Activated CD4-positive, alpha-beta T cell treated with anti-CD3 and anti-CD28 coated beads for 24 hours (primary cell): ENCODE measurements around the gene CALCB.

Experiments
- DNase-seq, 2 donors: peaks; one replicate each; pipeline ENCODE4 v3.0.0-alpha.2; 2020; ENCODE audit warnings: low read depth in 2 of 2

The CALCB gene

GRCh38 chr11:15118431-15118830 is 45.0 kb downstream of the CALCB start:
- DNase-seq: no peak

DNA sequence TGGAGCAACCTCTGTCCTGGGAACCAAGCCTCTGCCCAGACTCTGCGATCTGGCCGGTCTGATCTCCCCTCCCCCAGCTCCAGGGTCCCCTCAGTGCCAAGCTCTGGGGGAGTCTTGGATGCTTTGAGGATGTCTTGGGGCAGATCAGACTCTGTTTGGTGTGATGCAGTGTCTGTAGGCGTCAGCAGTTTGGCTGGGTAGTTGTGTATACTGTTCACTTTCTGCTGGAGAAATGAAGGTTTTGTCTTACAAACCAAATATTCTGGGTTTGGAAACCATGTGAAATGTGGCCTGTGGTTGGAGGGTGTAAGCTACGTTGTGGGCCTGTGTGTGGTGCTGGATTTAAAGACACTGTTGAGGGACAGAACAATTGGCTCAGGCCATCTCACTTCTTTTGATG is 46.0 kb downstream of the CALCB start:
- no peak for DNase-seq

DNA sequence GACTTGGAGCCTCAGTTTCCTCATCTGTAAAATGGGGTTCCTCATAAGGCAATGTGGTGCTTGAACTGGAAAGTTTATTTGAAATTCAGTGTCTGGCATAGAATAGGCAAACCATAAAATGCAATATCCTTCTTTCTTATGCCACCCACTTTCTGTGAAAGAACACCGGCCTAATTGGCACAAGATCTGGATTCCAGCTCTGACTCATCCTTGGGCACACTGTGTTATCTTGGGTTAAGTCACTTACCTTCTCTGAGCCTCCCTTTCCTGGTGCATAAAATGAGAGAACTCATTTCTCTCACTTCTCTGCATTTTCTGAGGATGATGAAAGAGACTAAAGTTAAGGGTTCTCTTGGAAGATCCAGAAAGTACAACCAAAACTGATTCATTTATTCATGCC is 46.4 kb downstream of the CALCB start:
- no peak for DNase-seq

- DNase-seq: no peak
These were observed 50.5 kb downstream of the CALCB start for GRCh38 chr11:15123849-15124248.

GRCh38 chr11:15124528-15124927 is 51.1 kb downstream of the CALCB start:
- no peak for DNase-seq

- no peak for DNase-seq
These were observed 53.9 kb downstream of the CALCB start for GRCh38 chr11:15127341-15127740.
